GM12878 (cell line): Measurements from ENCODE around the gene GREB1. TPM values are rescaled to one million over a fixed set of nuclear protein-coding genes. Genes with fewer than 3 reads are reported as not detected.

Experiments
- ATAC-seq: fragments of 200-7000 bp; cut with Tn5 transposase; 3 replicates; pipeline ENCODE4 v1.9.1; 2020; ENCODE audit warnings: mild to moderate bottlenecking, moderate library complexity
- BruUV-seq: library from RNA; stranded (reverse); fragments of 400-500 nt; replicated peaks from 2 replicates; lab custom pipeline; 2021; lab: Mats Ljungman, UMichigan
- CTCF ChIA-PET: fragments of 300-600 bp; sonication (Branson Sonifier 250); formaldehyde crosslinking; extraction: SDS; loops from one replicate; lab custom pipeline; 2021; ENCODE audit warnings: inconsistent platforms; lab: Yijun Ruan, JAX
- POLR2A ChIA-PET: fragments of 350-600 bp; formaldehyde crosslinking; extraction: SDS; loops from one replicate; lab custom pipeline; 2021; ENCODE audit warnings: inconsistent platforms; lab: Charles Lee
- RAD21 ChIA-PET: fragments of 300-600 bp; sonication (Branson Sonifier 250); formaldehyde crosslinking; loops from one replicate; lab custom pipeline; 2023; ENCODE audit warnings: antibody characterized with exemption; ENCODE audit not compliant: unreplicated experiment; lab: Charles Lee
- SMC1A ChIA-PET: fragments of 300-600 bp; sonication (Branson Sonifier 250); formaldehyde crosslinking; loops from one replicate; lab custom pipeline; 2023; ENCODE audit not compliant: unreplicated experiment, uncharacterized antibody; lab: Charles Lee
- DNase-seq: peaks from one replicate; pipeline ENCODE4 v3.0.0-alpha.2; 2011; ENCODE audit warnings: low read depth, low spot score
- FAIRE-seq: peaks from 3 replicates; lab custom pipeline; 2011; peaks lifted over from hg19 to GRCh38; lab: Jason Lieb, UNC
- H2AFZ ChIP-seq: 2 replicates; pipeline ENCODE4 v1.6.0; 2011; ENCODE audit warnings: low read depth, low read length, control low read depth; ENCODE audit not compliant: control insufficient read depth
- H3K27ac ChIP-seq: 2 replicates; pipeline ENCODE4 v1.5.1; 2011; ENCODE audit warnings: control low read depth; ENCODE audit not compliant: control insufficient read depth, insufficient read depth
- H3K27me3 ChIP-seq, 2 experiments: replicated peaks in 1 of 2; 2 replicates each; pipeline versions ENCODE4 v1.6.0 to v1.6.1; 2011; ENCODE audit warnings: low read length in 1 of 2; ENCODE audit not compliant: control insufficient read depth in 2 of 2, insufficient read depth in 2 of 2
- H3K36me3 ChIP-seq, 2 experiments: 2 replicates each; pipeline ENCODE4 v1.5.1; 2011; ENCODE audit warnings: low read length in 1 of 2; ENCODE audit not compliant: control insufficient read depth in 2 of 2, insufficient read depth in 2 of 2
- H3K4me1 ChIP-seq: 2 replicates; pipeline ENCODE4 v1.6.1; 2011; ENCODE audit warnings: mild to moderate bottlenecking, low read length, moderate library complexity, mixed read lengths; ENCODE audit not compliant: control insufficient read depth, insufficient read depth
- H3K4me2 ChIP-seq: 2 replicates; pipeline ENCODE4 v1.6.0; 2011; ENCODE audit warnings: control low read depth; ENCODE audit not compliant: control insufficient read depth, insufficient read depth
- H3K4me3 ChIP-seq: fragments of 200-600 bp; sonication (generic); 2 replicates; pipeline ENCODE4 v1.5.1; 2016
- H3K79me2 ChIP-seq: 2 replicates; pipeline ENCODE4 v1.6.0; 2011; ENCODE audit warnings: low read length; ENCODE audit not compliant: control insufficient read depth, insufficient read depth
- H3K9ac ChIP-seq: 2 replicates; pipeline ENCODE4 v1.8.0; 2011; ENCODE audit warnings: low read length, control low read depth, mixed read lengths; ENCODE audit not compliant: control insufficient read depth, insufficient read depth
- H3K9me3 ChIP-seq: replicated peaks from 3 replicates; pipeline ENCODE4 v1.5.1; 2011; ENCODE audit warnings: mild to moderate bottlenecking, low read length; ENCODE audit not compliant: control insufficient read depth, insufficient read depth
- H4K20me1 ChIP-seq: 2 replicates; pipeline ENCODE4 v1.6.0; 2011; ENCODE audit not compliant: control insufficient read depth, insufficient read depth
- CREM ChIP-seq: IDR thresholded peaks from 2 replicates; pipeline ENCODE4 v1.6.1; 2014; ENCODE audit warnings: antibody characterized with exemption, low read depth
- FOXK2 ChIP-seq: fragments of 450-650 bp; IDR thresholded peaks from 2 replicates; pipeline ENCODE4 v1.6.1; 2017; ENCODE audit warnings: mild to moderate bottlenecking, moderate library complexity
- GABPA ChIP-seq: IDR thresholded peaks from 2 replicates; pipeline ENCODE4 v1.6.1; 2014; ENCODE audit warnings: antibody characterized with exemption, low read depth, mild to moderate bottlenecking, inconsistent platforms
- HCFC1 ChIP-seq: fragments of 150-350 bp; IDR thresholded peaks from 2 replicates; pipeline ENCODE4 v1.6.1; 2014; ENCODE audit warnings: low read length
- NFIC ChIP-seq: IDR thresholded peaks from 2 replicates; pipeline ENCODE4 v1.6.1; 2012; ENCODE audit warnings: low read depth, mild to moderate bottlenecking, inconsistent platforms, low read length, moderate library complexity
- RAD21 ChIP-seq: IDR thresholded peaks from 2 replicates; pipeline ENCODE4 v1.6.1; 2011; ENCODE audit warnings: mild to moderate bottlenecking, low read depth, low read length, moderate library complexity; ENCODE audit not compliant: insufficient read depth
- SMAD1 ChIP-seq: fragments of 450-650 bp; IDR thresholded peaks from 2 replicates; pipeline ENCODE4 v1.6.1; 2018; ENCODE audit warnings: mild to moderate bottlenecking, low read depth; ENCODE audit not compliant: partially characterized antibody
- SMARCA5 ChIP-seq: fragments of 450-650 bp; IDR thresholded peaks from 2 replicates; pipeline ENCODE4 v1.6.1; 2017; ENCODE audit warnings: mild to moderate bottlenecking
- STAT1 ChIP-seq: fragments of 450-650 bp; conservative IDR thresholded peaks from 2 replicates; pipeline ENCODE4 v1.6.1; 2014; ENCODE audit warnings: antibody characterized with exemption, mild to moderate bottlenecking
- WGBS: methylation state at CpG from one replicate; pipeline ENCODE4 v1.1.6; 2016; ENCODE audit warnings: low lambda C conversion rate; ENCODE audit not compliant: insufficient replicate concordance, insufficient coverage; ENCODE audit errors: missing lambda C conversion rate; 5-methylcytosine and 5-hydroxymethylcytosine counted together
- in situ Hi-C: fragments of 300-500 bp; cut with MboI; formaldehyde crosslinking; loops from 9 replicates; pipeline ENCODE4 v1.14.3; 2018; ENCODE audit warnings: mixed read lengths
- intact Hi-C: fragments of 100-400 bp; cut with micrococcal nuclease; formaldehyde crosslinking; loops from one replicate; pipeline ENCODE4 v1.14.2; 2022; ENCODE audit not compliant: unreplicated experiment
- polyA plus RNA-seq, 11 experiments: library from polyadenylated mRNA; depleted of rRNA in 4 of 11; unstranded in 6 of 11; stranded (reverse) in 5 of 11; fragments of >200 nt; fragmentation: Nextera tagmentation in 4 of 11; fragmentation: Illumina TruSeq in 1 of 11; extraction: Ambion mirVana in 4 of 11; extraction: Trizol in 1 of 11; gene quantifications; 1 replicate in 1 of 11; 2 replicates in 10 of 11; pipeline versions ENCODE4 v1.2.1 to v1.2.3, GENCODE V29; 2011 to 2016; ENCODE audit warnings: inconsistent platforms in 2 of 11, missing spikeins in 2 of 11, low read depth in 1 of 11
- total RNA-seq, 4 experiments: library from RNA; depleted of rRNA in 3 of 4; stranded (reverse); fragments of >200 nt in 3 of 4; fragmentation: Illumina TruSeq in 1 of 4; extraction: Trizol in 1 of 4; gene quantifications; 2 replicates each; pipeline versions ENCODE4 v1.2.1 to v1.2.3, GENCODE V29; 2013 to 2021
- TF ChIP-seq, protein P1 (sequence below): fragments of 450-650 bp; IDR thresholded peaks from 2 replicates; pipeline ENCODE4 v1.6.1; 2017; ENCODE audit warnings: mild to moderate bottlenecking, moderate library complexity
- TF ChIP-seq, protein P2 (sequence below): IDR thresholded peaks from 2 replicates; pipeline ENCODE4 v1.6.1; 2012; ENCODE audit warnings: low read depth, low read length, improper control_type of control experiment
- TF ChIP-seq, protein P3 (sequence below): fragments of 450-650 bp; formaldehyde crosslinking; IDR thresholded peaks from 2 replicates; pipeline ENCODE4 v1.5.0; 2022; ENCODE audit warnings: mild to moderate bottlenecking, missing genetic modification characterization
- TF ChIP-seq, protein P4 (sequence below): fragments of 450-650 bp; IDR thresholded peaks from 2 replicates; pipeline ENCODE4 v1.6.1; 2017; ENCODE audit warnings: mild to moderate bottlenecking, low read depth, inconsistent platforms; ENCODE audit not compliant: poor library complexity, severe bottlenecking

GREB1 gene
- total and polyA plus RNA-seq, 10 of the 15 experiments (the other 5 are each of a cell fraction or from before 2014, with no cell fraction given), result 0.09 to 2.1 (median 0.37) TPM; not detected in 1

DNA sequence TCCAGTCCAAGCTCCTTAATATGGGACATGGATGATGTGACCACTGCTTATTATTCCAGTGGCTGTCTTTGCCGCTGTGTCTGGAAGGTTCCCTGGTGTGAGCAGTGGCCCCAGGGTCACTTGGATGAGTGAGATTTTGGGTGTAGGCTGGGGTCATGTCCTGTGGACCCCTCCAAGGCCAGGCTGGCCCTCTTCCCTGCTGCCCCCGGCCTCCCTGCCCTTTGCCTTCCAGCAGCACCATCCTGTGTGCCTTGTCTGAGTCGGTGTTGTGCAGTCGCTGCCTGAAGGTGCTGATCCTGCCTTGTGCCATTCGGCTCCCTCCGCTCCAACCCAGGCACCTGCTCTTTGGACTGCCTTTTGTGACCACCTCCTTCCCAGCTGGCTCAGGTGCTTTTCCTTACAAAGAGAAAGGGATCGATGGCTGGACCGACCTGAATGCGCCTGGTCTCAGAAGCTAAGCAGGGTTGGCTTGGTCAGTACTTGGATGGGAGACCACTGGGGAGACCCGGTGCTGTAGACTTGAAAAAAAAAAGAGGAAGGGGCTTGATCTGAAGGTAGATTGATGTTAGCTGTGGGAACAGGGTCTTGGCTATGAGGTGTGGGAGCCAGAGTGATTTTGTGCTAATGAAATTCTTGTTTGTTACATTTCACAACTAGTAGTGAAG is 16.7 kb upstream of the GREB1 start:
- Histone ChIP-seq H3K4me2 (no peak overlapping the region), H3K4me1 (no peaks in the 10 kb centered on the region), H3K9me3 (no peaks in the 10 kb centered on the region; the same call in 2 of the 3 replicates), H2AFZ (no peak overlapping the region), H3K36me3 (no peaks in the 10 kb centered on the region), H3K4me3 (no peak overlapping the region), H3K27ac (no peak overlapping the region), H3K9ac (no peak overlapping the region), H3K27me3 (no peaks in the 10 kb centered on the region; a peak in 1 of 4 replicates), H4K20me1 (no peaks in the 10 kb centered on the region; the same call in 1 of the 2 replicates), H3K79me2 (no peaks in the 10 kb centered on the region)
- no TSS peak for BruUV-seq
- FAIRE-seq (no peak), DNase-seq (no peak), ATAC-seq (no peak)
- ChIA-PET SMC1A (no interaction called here), POLR2A (no interaction called here), CTCF (no interaction called here), RAD21 (no interaction called here)
- intact Hi-C loops, result no loop called here
- WGBS, result 60% methylated on average over 10 of the region's 10 CpGs
- in situ Hi-C loops, result no loop called here
- TF ChIP-seq FOXK2 (no peak), CREM (no peak), RAD21 (no peak), HCFC1 (no peak), NFIC (no peak), GABPA (no peak), SMARCA5 (no peak), STAT1 (no peak), SMAD1 (no peak)
- TF ChIP-seq, protein P1, sequence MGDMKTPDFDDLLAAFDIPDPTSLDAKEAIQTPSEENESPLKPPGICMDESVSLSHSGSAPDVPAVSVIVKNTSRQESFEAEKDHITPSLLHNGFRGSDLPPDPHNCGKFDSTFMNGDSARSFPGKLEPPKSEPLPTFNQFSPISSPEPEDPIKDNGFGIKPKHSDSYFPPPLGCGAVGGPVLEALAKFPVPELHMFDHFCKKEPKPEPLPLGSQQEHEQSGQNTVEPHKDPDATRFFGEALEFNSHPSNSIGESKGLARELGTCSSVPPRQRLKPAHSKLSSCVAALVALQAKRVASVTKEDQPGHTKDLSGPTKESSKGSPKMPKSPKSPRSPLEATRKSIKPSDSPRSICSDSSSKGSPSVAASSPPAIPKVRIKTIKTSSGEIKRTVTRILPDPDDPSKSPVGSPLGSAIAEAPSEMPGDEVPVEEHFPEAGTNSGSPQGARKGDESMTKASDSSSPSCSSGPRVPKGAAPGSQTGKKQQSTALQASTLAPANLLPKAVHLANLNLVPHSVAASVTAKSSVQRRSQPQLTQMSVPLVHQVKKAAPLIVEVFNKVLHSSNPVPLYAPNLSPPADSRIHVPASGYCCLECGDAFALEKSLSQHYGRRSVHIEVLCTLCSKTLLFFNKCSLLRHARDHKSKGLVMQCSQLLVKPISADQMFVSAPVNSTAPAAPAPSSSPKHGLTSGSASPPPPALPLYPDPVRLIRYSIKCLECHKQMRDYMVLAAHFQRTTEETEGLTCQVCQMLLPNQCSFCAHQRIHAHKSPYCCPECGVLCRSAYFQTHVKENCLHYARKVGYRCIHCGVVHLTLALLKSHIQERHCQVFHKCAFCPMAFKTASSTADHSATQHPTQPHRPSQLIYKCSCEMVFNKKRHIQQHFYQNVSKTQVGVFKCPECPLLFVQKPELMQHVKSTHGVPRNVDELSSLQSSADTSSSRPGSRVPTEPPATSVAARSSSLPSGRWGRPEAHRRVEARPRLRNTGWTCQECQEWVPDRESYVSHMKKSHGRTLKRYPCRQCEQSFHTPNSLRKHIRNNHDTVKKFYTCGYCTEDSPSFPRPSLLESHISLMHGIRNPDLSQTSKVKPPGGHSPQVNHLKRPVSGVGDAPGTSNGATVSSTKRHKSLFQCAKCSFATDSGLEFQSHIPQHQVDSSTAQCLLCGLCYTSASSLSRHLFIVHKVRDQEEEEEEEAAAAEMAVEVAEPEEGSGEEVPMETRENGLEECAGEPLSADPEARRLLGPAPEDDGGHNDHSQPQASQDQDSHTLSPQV, result no peak
- TF ChIP-seq, protein P2, sequence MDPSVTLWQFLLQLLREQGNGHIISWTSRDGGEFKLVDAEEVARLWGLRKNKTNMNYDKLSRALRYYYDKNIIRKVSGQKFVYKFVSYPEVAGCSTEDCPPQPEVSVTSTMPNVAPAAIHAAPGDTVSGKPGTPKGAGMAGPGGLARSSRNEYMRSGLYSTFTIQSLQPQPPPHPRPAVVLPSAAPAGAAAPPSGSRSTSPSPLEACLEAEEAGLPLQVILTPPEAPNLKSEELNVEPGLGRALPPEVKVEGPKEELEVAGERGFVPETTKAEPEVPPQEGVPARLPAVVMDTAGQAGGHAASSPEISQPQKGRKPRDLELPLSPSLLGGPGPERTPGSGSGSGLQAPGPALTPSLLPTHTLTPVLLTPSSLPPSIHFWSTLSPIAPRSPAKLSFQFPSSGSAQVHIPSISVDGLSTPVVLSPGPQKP, result no peak
- TF ChIP-seq, protein P3, sequence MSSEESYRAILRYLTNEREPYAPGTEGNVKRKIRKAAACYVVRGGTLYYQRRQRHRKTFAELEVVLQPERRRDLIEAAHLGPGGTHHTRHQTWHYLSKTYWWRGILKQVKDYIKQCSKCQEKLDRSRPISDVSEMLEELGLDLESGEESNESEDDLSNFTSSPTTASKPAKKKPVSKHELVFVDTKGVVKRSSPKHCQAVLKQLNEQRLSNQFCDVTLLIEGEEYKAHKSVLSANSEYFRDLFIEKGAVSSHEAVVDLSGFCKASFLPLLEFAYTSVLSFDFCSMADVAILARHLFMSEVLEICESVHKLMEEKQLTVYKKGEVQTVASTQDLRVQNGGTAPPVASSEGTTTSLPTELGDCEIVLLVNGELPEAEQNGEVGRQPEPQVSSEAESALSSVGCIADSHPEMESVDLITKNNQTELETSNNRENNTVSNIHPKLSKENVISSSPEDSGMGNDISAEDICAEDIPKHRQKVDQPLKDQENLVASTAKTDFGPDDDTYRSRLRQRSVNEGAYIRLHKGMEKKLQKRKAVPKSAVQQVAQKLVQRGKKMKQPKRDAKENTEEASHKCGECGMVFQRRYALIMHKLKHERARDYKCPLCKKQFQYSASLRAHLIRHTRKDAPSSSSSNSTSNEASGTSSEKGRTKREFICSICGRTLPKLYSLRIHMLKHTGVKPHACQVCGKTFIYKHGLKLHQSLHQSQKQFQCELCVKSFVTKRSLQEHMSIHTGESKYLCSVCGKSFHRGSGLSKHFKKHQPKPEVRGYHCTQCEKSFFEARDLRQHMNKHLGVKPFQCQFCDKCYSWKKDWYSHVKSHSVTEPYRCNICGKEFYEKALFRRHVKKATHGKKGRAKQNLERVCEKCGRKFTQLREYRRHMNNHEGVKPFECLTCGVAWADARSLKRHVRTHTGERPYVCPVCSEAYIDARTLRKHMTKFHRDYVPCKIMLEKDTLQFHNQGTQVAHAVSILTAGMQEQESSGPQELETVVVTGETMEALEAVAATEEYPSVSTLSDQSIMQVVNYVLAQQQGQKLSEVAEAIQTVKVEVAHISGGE (CRISPR knock-in tag), result no peak
- TF ChIP-seq, protein P4, sequence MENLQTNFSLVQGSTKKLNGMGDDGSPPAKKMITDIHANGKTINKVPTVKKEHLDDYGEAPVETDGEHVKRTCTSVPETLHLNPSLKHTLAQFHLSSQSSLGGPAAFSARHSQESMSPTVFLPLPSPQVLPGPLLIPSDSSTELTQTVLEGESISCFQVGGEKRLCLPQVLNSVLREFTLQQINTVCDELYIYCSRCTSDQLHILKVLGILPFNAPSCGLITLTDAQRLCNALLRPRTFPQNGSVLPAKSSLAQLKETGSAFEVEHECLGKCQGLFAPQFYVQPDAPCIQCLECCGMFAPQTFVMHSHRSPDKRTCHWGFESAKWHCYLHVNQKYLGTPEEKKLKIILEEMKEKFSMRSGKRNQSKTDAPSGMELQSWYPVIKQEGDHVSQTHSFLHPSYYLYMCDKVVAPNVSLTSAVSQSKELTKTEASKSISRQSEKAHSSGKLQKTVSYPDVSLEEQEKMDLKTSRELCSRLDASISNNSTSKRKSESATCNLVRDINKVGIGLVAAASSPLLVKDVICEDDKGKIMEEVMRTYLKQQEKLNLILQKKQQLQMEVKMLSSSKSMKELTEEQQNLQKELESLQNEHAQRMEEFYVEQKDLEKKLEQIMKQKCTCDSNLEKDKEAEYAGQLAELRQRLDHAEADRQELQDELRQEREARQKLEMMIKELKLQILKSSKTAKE, result no peak
